ENCODE measurements around the gene SRRT. TPM values are rescaled to one million over a fixed set of nuclear protein-coding genes. Genes with fewer than 3 reads are reported as not detected.
"Not testable (repeated sequence)": the region's sequence is repeated elsewhere in the genome, so short reads cannot be mapped to it uniquely, and the experiment has no call there.

SRRT gene
- 136 TPM for polyA plus RNA-seq (2013, experiment 1 of 2; ENCODE audit: insufficient read length)
- 65.2 TPM for polyA plus RNA-seq (2013, experiment 2 of 2; ENCODE audit: insufficient read length)

GRCh38 chr7:100874577-100875355, at the start of gene SRRT:
TSS of gene SRRT (plus strand) at chr7:100875103. CDS start at chr7:100875591, 488 bp downstream.
- DNase-seq = peak; percentile 98

GRCh38 chr7:100825215-100825671, 49.7 kb upstream of the SRRT start:
- DNase-seq = no peak

- DNase-seq = peak; percentile 62
Measured at GRCh38 chr7:100825751-100826513, 49.0 kb upstream of the SRRT start.

GRCh38 chr7:100826514-100827329, 48.2 kb upstream of the SRRT start:
- no peak for DNase-seq

- DNase-seq = peak; percentile 93
Measured at GRCh38 chr7:100827330-100828226, 47.3 kb upstream of the SRRT start, which contains the start of gene EPHB4. TSS of gene EPHB4 (minus strand) at chr7:100827523. CDS start at chr7:100827030, 493 bp downstream.

- no peak for DNase-seq
Measured at GRCh38 chr7:100829150-100829716, 45.7 kb upstream of the SRRT start.

- no peak for DNase-seq
Measured at GRCh38 chr7:100830396-100830795, 44.5 kb upstream of the SRRT start.

- no peak for DNase-seq
Measured at GRCh38 chr7:100832281-100832633, 42.6 kb upstream of the SRRT start.

GRCh38 chr7:100835903-100836811, 38.7 kb upstream of the SRRT start:
- DNase-seq = peak; percentile 62

- no peak for DNase-seq
Measured at GRCh38 chr7:100836812-100837098, 38.1 kb upstream of the SRRT start.

GRCh38 chr7:100837099-100837836, 37.6 kb upstream of the SRRT start:
- peak; percentile 94 for DNase-seq

- DNase-seq = no peak
Measured at GRCh38 chr7:100839361-100839760, 35.5 kb upstream of the SRRT start.

GRCh38 chr7:100840470-100841100, 34.3 kb upstream of the SRRT start:
- no peak for DNase-seq

GRCh38 chr7:100847360-100847759, 27.5 kb upstream of the SRRT start:
- DNase-seq = no peak

GRCh38 chr7:100852048-100852872, 22.6 kb upstream of the SRRT start, which contains the start of gene SLC12A9:
TSS of gene SLC12A9 (plus strand) at chr7:100852713. CDS start at chr7:100854198, 1,485 bp downstream.
- DNase-seq = peak; percentile 92

GRCh38 chr7:100854146-100854895, 20.6 kb upstream of the SRRT start:
- no peak for DNase-seq

GRCh38 chr7:100854899-100855298, 20.0 kb upstream of the SRRT start:
- DNase-seq = not testable (repeated sequence)

All from fibroblast of skin of back (primary cell).